ENCODE results near the gene GFRA4.

GFRA4 gene

DNA sequence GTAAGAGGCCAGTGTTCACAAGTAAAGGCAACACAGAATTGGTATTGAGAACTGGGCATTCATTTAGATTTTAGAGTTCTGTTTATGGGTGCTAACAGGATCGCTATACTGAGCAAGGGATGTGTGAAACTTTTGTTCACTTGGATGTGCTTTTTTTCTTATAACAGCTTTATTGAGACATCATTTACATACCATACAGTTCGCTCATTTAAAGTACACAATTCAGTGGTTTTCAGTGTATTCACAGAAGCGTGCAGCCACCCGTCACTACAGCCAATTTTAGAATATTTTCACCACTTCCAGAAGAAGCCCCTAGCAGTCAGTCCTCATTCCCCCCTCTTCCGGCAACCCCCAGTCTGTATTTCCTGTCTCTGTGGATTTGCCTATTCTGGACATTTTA, 48.7 kb downstream of the GFRA4 start:
- DNase-seq = no peak

DNA sequence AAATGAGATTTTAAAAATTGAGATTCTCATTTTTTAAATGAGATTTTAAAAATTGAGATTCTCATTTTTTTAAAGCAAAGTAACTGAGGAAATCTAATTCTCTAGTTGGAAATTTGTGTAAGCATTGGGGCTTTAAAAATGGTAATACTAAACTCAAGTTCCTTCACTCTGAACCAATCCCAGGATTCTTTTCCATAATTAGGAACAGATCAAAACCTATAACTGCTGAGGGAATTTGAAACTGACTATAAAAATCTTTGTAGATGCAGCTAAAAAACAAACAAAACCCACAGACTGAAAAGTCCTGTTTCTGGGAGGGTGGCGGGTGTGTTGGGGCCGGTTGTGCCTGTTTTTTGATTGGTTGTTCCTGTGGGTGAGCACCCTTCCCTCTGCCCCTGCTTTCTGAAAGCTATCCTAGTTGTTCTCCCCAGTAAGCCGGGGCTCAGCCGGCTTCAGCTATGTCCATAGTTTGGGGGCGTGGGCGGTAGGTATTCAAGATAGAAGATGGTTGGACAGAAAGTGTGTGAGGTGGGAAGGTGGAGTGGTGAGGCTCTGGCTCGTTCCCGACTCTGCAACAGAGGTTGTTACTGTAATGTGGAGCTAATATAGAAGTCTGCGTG, 49.3 kb downstream of the GFRA4 start:
- no peak for DNase-seq

DNA sequence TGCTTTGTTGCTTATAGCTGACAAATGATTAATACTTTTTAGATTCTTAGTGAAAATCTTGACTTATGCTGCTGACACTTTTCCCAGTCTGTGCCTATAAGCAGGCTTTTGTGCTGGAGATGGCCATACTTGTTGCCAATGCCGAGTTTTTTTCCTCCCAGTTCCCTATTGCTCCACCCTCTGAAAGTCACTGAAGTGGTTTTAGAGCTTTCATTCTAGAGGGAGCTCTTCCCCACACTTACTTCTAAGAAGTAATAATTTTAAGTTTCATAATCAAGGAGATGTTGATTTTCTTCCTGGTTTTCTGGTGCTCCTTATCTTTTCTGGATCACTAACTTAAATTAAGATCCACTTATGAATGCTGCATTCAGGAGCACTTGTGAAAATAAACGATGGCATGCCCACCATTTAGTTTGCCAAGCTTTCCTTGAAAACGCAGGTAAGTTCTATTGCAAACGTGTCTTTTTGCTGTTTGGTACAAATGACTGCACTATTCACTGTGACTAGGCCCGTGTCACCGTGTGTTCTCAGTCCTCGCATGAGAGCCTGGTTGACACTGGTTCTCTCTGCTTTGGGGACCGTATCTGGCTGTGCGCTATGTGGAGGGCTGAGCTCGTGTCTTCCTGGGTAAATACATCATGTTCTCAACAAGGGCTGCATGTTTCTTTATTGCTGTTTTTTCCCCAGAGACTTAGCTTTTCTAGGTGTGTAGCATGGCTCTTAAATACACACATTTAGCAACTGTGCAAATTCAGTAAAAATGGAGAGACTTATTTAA, 50.2 kb downstream of the GFRA4 start:
- no peak for DNase-seq

DNA sequence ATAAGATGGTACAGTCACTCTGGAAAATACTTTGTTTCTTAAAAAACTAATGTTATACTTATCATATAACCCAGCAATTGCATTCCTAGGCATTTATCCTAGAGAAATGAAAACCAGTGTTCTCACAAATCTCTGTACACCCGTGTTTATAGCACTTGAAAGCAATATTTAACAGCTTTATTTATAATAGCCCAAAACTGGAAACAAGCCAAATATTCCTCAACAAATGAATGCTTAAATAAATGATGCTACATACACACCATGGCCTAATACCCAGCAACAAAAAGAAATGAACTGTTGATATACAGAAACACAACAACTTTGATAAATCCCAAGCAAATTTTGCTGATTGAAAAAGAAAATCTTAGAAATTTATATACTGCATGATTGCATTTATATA, 51.3 kb downstream of the GFRA4 start:
- DNase-seq = no peak
